ENCODE measurements around the gene NYAP2.

The NYAP2 gene

GRCh38 chr2:225650041-225650440, 250.5 kb downstream of the NYAP2 start:
- no peaks in the 10 kb centered on the region for H3F3A ChIP-seq (ENCODE audit: insufficient read depth, low read length)
- H3K9ac ChIP-seq (ENCODE audit: low read length), result no peak overlapping the region
- no peaks in the 10 kb centered on the region for H3K27me3 ChIP-seq (ENCODE audit: insufficient read depth, low read length)
- H3K4me2 ChIP-seq (ENCODE audit: low read length), result no peak overlapping the region
- no peaks in the 10 kb centered on the region for H3K9me2 ChIP-seq (ENCODE audit: low read depth, low read length)
- no peaks in the 10 kb centered on the region for H3K36me3 ChIP-seq (ENCODE audit: insufficient read depth, low read length)
- H3K9me3 ChIP-seq (ENCODE audit: low read length), result no peaks in the 10 kb centered on the region
- no peaks in the 10 kb centered on the region for H3K4me1 ChIP-seq (ENCODE audit: insufficient read depth, low read length, severe bottlenecking)
- H4K20me1 ChIP-seq (ENCODE audit: insufficient read depth, low read length), result no peaks in the 10 kb centered on the region
- H3K27ac ChIP-seq (ENCODE audit: low read depth, low read length, poor library complexity, severe bottlenecking), result no peak overlapping the region
- no peak for TF ChIP-seq CTCF (IDR thresholded peaks at IDR 0.05; ENCODE audit: low read length)
- no peak for TF ChIP-seq EZH2 (IDR thresholded peaks at IDR 0.05; ENCODE audit: borderline replicate concordance, low read length)
- no peak overlapping the region for H3K4me3 ChIP-seq (ENCODE audit: low read depth, low read length, poor library complexity, severe bottlenecking)
- H3K79me2 ChIP-seq (ENCODE audit: insufficient read depth, low read length), result no peaks in the 10 kb centered on the region
- no peak overlapping the region for H2AFZ ChIP-seq (ENCODE audit: low read length)

GRCh38 chr2:225660262-225661131, 261.0 kb downstream of the NYAP2 start:
- TF ChIP-seq CTCF (IDR thresholded peaks at IDR 0.05; ENCODE audit: low read length), result peak; percentile 88
- TF ChIP-seq EZH2 (IDR thresholded peaks at IDR 0.05; ENCODE audit: borderline replicate concordance, low read length), result no peak
- no peaks in the 10 kb centered on the region for H4K20me1 ChIP-seq (ENCODE audit: insufficient read depth, low read length)
- no peaks in the 10 kb centered on the region for H3K27me3 ChIP-seq (ENCODE audit: insufficient read depth, low read length)
- H3K36me3 ChIP-seq (ENCODE audit: insufficient read depth, low read length), result no peaks in the 10 kb centered on the region
- H3K9me2 ChIP-seq (ENCODE audit: low read depth, low read length), result no peaks in the 10 kb centered on the region
- H3K4me1 ChIP-seq (ENCODE audit: insufficient read depth, low read length, severe bottlenecking), result no peaks in the 10 kb centered on the region
- no peaks in the 10 kb centered on the region for H3K79me2 ChIP-seq (ENCODE audit: insufficient read depth, low read length)
- H3K9me3 ChIP-seq (ENCODE audit: low read length), result no peaks in the 10 kb centered on the region
- no peak overlapping the region for H2AFZ ChIP-seq (ENCODE audit: low read length)
- no peak overlapping the region for H3K27ac ChIP-seq (ENCODE audit: low read depth, low read length, poor library complexity, severe bottlenecking)
- no peak overlapping the region for H3K9ac ChIP-seq (ENCODE audit: low read length)
- H3F3A ChIP-seq (ENCODE audit: insufficient read depth, low read length), result no peaks in the 10 kb centered on the region
- no peak overlapping the region for H3K4me3 ChIP-seq (ENCODE audit: low read depth, low read length, poor library complexity, severe bottlenecking)
- H3K4me2 ChIP-seq (ENCODE audit: low read length), result no peak overlapping the region

- no peaks in the 10 kb centered on the region for H3K9me3 ChIP-seq (ENCODE audit: low read length)
- H3K36me3 ChIP-seq (ENCODE audit: insufficient read depth, low read length), result no peaks in the 10 kb centered on the region
Observed at GRCh38 chr2:225662101-225662500, 262.6 kb downstream of the NYAP2 start.

More at GRCh38 chr2:225662101-225662500, 262.6 kb downstream of the NYAP2 start:
- H4K20me1 ChIP-seq (ENCODE audit: insufficient read depth, low read length), result no peaks in the 10 kb centered on the region
- no peaks in the 10 kb centered on the region for H3K27me3 ChIP-seq (ENCODE audit: insufficient read depth, low read length)
- H3K9me2 ChIP-seq (ENCODE audit: low read depth, low read length), result no peaks in the 10 kb centered on the region
- no peak overlapping the region for H2AFZ ChIP-seq (ENCODE audit: low read length)
- H3K4me1 ChIP-seq (ENCODE audit: insufficient read depth, low read length, severe bottlenecking), result no peaks in the 10 kb centered on the region
- no peak overlapping the region for H3K27ac ChIP-seq (ENCODE audit: low read depth, low read length, poor library complexity, severe bottlenecking)
- no peak overlapping the region for H3K4me2 ChIP-seq (ENCODE audit: low read length)
- no peak overlapping the region for H3K9ac ChIP-seq (ENCODE audit: low read length)
- TF ChIP-seq EZH2 (IDR thresholded peaks at IDR 0.05; ENCODE audit: borderline replicate concordance, low read length) (no peak), CTCF (IDR thresholded peaks at IDR 0.05; ENCODE audit: low read length) (no peak)
- H3F3A ChIP-seq (ENCODE audit: insufficient read depth, low read length), result no peaks in the 10 kb centered on the region
- no peak overlapping the region for H3K4me3 ChIP-seq (ENCODE audit: low read depth, low read length, poor library complexity, severe bottlenecking)
- no peaks in the 10 kb centered on the region for H3K79me2 ChIP-seq (ENCODE audit: insufficient read depth, low read length)
